ENCODE measurements around the gene PHYHD1.
A peak's percentile ranks its signal among the peaks of the same experiment; 100 is the strongest.

The PHYHD1 gene

DNA sequence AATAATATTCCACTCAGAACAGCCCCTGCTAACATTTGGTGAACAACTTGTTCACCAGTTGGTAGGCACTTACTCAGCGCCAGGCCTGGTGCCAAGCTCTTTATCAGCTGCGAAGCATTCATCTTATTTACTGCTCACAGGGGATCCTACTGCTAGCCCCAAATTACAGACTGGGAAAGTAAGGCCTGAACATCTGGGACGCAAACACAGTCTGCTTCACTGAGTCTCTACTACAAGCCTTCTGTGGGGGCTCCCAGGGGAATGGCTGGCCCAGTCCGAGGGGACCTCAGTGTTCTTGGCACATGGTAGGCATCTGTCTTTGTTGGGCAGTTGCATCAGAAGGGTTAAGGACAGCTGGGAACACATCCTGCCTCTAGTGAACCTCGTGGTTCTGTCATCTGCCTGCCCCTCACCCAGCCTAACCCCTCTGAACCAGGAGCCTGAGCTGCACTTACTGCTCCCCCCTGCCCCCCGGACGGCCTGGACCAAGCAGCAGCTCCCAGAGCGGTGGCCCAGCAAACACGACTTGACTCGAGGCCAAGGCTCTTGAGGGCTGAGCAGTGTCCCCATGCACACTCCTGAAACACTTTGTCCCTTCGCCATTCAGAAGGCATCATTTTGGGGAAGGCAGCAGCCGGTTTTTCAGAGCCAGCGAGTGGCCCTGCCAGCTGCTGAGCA, at the start of gene PHYHD1:
TSS of gene PHYHD1 (plus strand) at position 602 of the 678 bp plus-strand sequence. CDS start 1,342 bp downstream, outside the sequence.
- DNase-seq, result peak; percentile 86

DNA sequence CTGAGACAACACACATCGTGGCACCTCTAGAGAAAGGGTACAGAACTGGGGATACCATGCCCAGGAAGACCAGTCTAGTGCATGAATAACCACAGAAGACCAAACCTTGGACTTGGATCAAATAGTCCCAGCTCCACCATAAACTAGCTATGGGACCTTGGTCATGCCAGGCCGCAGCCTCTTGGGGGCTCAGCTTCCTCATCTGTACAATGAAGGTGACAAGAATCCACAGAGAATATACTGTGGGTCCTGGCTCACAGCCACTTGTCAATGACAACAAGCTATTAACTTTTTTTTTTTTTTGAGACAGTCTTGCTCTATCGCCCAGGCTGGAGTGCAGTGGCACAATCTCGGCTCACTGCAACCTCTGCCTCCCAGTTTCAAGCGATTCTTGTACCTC, 42.9 kb upstream of the PHYHD1 start:
- DNase-seq, result no peak

DNA sequence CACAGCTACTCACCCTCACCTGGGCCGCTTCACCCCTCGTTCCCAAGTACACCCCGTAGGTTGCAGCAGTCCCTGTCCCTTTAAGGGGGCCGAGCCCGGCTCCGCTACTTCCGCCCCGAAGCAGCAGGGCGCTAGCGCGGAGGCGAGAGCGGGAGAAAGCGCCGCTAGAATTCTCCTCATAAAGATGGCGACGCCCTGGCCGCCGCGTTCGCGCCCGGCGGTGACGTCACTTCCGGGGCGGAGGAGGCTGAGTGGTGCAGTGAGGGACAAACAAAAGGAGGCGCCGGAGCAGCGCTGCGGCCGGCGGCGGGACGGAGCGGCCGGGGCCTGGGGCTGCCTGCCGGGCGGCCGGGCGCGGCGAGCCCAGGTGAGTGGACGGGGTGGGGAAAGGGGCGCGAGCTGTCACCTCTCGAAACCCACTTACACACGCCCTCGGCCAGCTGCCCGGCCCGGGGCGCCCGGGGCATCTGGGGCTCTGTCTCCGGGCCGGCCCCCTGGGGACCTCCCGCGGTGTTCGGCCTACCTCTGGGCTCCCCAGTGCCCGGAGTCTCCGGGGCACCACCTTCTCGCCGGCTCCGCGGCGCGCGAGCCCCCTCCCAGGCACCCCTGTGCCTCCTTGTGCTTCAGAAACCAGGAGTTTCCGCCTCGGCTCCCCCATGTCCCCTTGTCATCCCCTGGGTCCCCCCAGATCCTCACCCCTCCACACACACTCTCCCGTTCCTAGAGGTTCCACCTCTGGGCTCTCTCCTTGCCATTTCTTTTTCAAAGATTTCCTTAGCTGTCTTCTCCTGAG, 38.7 kb upstream of the PHYHD1 start, which contains the start of the genes KYAT1 and LRRC8A:
TSS of gene KYAT1 (minus strand) at position 67 of the 793 bp plus-strand sequence. CDS start 36,545 bp downstream, outside the sequence.
TSS of gene LRRC8A (plus strand) at position 250 of the 793 bp plus-strand sequence. CDS start 25,032 bp downstream, outside the sequence.
- DNase-seq, result peak; percentile 85

DNA sequence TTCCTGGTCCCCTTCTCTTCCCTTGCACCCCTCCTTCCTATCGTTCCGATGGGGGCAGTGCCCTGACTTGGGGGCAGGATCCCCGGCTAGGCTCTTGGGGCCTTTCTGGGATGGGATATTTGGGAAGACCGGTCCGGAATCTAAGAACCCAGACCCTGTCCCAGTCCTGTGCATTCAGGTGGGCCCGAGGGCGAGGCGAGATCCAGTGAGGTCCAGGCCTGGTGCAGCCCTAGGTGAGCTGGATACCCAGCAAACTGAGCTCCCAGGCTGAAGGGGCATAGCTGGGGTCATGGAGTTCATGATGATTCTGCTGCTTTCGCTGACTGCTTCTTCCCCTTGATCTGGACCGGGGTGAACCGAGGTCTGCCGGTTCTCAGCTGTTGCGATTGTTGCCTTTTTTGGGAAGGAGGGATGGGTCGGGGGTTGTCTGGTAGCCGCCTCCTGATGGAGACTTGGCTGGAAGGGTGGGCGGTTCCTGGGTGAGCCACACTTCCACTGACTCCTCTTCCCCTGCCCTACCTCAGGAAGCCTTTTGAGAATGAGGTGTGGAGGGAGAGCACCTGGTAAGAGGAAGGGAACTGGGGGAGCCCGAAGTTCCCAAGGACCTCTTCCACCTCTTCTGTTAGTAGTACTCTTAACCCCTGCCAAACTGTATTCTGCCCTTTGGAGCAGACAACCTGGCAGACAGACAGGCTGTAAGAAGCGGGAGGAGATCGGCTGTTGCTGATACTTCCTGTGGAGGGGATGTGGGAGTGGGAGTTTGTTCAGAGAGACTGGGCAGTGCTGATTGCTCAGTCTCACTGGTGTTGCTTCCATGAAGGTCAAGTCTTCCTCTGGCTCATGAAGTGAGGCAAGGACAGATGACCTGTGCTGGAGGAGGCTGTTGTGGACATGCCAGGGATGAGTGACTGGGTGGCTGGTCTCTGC, 37.8 kb upstream of the PHYHD1 start:
- DNase-seq, result no peak

DNA sequence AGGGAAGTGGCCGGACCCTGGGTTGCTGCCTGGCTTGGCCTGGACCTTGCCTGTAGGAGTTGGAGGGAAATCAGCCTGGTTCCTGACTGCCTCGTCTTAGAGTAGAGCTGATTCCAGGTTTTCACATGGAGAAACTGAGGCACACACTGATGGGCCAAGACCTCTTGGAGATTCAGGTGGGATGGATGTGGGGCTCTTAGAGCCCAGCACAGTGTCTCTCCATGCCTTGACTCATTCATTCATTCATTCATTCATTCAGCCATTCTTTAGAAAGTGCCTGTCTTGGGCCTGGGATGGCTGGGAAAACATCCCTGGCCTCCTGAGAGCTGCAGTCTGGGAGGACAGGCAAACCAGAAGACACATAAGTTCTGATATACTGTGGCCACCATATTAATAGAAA, 36.6 kb upstream of the PHYHD1 start:
- no peak for DNase-seq

DNA sequence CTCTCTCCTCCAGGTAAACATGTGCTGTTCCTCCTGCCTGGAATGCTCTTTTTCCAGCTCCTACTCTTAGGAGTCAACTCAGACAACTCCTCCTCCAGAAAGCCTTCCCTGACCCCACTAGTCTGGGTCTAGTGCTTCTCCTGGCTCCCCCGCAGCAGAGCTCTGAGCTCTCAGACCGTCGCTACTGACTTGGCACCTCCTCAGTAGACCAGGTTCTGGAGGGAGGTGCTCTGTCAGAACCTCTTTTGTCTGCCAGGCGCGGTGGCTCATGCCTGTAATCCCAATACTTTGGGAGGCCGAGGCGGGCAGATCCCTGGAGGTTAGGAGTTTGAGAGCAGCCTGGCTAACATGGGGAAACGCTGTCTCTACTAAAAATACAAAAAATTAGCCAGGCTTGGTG, 35.4 kb upstream of the PHYHD1 start:
- no peak for DNase-seq

DNA sequence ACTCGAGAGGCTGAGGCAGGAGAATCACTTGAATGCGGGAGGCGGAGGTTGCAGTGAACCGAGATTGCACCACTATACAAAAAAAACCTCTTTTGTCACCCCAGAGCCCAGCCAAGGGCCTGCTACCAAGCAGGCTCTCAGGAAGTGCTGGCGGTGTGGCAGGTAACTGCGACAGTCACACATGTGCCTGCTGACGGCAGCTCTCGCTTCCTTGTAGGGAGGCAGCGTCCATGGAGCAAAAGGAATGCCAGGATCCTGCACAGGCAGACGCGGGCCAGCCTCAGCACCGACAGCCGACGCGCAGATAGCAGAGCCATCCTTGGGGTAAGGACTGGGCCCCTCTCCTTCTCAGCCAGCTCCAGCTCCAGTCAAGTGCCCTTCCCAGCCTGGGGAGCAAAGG, 35.0 kb upstream of the PHYHD1 start:
- DNase-seq, result no peak

DNA sequence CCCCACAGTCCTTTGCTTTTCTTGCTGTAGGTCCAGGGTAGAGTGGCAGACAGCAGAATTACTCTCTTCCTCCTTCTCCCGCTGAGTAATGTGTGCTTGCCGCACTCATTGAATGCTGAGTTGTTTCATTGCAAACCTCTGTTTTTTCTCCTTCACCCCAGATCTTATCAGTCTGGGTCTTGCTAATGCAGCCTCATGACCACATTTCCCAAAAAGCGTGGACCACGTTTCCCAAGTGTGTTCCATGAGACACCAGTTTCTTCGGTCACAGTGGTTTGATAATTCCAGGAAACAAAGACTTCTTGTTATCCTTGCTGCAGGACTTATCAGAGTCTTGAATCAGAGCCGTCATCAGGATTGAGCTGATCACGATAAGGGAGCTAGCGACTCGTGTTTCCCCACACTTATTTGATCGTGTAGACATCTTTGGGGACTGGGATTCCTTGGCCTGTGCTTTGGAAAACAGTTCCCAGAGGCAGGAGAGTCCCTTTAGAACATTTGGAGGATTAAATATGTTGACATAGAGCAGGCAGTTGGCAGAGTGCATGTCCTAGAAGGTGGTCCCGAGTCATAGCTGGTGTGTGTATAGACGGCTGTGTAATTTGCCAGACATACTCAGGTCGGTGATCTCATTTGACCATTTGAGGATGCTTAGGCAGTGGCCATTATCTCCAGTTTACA, 34.4 kb upstream of the PHYHD1 start:
- no peak for DNase-seq

DNA sequence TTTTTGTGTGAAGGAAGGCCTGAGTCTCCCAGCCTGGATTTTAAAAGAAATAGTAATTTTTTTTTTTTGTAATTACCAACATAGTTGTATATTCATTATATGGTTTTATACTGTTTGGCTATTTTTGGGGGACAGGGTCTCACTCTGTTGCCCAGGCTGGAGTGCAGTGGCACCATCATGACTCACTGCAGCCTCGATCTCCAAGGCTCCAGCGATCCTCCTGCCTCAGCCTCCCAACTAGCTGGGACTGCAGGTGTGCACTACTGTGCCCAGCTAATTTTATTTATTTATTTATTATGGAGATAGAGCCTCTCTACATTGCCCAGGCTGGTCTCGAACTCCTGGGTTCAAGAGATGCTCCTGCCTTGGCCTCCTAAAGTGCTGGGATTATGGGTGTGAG, 33.7 kb upstream of the PHYHD1 start:
- DNase-seq, result no peak

DNA sequence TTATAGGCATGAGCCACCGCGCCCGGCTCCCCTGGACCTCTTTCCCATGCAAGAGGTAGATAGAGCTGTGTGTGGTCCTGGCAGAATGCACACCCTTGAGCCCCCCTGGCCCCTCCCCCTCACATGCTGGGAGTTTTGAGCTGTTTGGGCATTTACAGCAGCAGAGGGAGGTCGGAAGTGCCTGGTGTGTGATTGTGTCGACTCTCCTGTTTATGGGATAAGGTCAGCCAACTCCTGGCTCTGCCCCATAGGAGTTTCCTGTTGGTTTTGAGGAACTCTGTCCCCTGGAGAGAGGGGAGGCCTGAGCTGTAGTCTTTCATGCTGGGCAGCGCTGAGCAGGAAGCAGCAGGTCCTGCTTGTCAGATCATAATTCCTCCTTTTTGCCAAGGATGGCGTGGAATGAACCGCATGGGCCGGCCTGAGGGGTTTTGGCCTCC, 32.9 kb upstream of the PHYHD1 start:
- DNase-seq, result no peak

DNA sequence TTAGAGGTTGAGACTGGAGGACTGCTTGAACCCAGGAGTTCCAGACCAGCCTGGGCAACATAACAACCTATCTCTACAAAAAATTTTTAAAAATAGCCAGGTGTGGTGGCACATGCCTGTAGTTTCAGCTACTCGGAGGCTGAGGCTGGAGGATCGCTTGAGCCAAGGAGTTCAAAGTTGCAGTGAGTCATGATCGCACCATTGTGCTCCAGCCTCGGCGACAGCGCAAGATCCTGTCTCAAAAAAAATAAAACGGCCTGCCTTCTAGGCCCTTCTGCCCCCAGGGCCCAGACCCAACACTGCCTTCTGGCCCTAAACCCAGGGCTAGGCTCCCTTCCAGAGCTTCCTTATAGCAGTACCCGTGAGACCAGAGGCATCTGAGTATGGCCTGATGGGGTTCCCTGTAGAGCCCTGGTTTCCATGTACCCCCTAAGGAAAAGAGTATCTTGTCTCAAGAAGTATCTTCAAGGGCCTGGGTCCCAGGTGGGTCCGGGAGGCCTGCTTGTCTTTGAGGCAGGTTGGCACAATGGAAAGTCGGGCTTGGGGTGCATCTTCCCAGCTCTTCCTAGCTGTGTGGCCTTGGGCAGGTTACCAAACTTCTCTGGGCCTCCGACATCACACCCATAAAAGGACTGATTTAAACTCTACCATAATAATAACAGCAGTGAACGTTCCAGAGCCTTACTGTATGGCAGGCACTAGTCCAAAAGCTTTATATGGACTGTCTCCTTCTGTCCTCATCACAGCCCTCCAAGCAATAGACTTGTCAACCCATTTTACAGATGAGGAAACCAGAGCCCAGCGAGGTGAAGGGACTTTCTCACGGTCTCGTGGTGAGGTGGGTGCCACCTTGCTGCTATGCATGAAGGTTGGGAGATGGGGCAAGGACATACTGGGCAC, 29.2 kb upstream of the PHYHD1 start:
- DNase-seq, result no peak

DNA sequence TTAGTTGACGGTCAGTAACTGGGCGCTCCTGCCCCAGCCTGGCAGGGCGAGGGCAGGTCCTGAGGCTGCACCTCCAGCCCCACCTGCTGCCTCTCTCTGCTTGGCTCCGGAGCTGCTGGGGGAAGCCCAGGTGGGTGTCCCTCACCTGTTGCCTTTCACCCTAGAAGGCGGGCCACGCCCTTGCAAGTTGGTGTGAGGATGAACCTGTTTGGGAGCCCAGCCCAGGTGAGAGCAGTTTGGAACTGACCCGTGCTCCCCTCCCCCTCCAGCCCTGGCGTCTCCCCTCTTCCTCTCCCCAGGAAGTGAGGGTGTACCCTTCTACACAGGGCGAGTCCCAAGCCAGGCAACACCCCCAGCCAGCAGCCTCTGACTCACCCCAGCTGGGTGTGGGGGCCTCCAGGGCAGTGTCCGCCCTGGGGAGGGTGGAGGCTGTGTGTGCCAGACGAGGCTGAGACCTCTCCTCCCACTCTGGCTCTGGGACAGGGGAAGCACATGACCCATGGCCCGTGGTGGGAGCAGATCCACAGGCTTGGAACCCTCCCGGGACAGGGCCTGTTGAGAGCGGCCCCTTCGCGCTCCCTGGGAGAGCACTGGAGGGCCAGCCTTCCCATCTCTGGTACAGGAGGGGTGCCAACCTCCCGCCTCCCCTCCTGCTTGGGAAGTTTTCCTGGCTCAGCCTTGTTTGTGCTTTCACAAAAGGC, 28.4 kb upstream of the PHYHD1 start:
- no peak for DNase-seq

DNA sequence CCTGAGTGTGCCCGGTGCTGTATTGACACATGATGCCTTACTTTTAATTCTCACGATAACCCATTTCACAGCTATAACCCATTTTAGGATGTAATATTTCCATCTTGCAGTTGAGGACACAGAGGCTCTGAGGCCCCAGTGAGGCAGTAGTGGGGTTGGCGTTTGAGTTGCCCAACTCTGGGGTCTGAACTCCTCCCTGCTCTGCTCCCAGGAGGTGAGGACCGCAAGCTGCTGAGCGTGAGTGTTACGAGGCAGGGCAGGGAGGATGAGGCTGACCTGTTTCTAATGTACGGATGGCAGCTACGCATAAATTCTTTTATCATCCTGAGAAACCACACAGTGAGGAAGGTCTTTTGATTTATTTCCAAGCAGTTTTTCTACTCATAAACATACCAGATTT, 27.4 kb upstream of the PHYHD1 start:
- no peak for DNase-seq

DNA sequence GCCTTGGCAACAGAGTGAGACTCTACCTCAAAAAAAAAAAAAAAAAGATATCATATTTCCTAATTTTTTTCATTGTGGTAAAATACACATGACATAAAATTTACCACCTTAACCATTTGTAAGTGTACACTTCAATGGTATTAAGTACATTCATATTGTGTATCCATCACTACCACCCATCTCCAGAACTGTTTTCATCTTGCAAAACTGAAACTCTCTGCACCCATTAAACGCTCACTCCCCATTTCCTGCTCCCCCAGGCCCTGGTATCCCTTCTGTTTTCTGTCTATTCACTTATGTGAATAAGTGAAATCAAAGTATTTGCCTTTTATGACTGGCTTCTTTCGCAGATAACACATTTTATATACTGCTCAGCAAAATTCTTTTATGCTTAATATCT, 26.0 kb upstream of the PHYHD1 start:
- no peak for DNase-seq

DNA sequence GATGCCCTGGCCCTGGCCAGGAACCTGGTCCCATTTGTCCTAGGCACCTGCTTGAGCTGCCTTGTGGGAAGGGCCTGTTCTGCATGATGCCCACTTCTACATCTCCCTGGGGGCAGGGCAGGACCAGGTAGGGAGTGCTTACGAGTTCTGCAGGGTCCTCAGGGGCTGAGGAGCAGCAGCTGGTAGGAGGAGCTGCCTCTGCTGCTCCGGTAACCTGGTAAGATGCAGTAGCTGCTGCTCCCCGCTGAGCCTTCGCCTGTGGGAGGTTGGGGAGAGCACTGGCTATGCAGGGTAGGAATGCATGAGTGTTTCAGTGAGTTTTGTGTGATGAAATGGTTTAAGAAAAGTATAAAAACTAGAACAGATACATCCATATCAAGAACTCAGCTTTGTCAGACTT, 25.2 kb upstream of the PHYHD1 start:
- no peak for DNase-seq

DNA sequence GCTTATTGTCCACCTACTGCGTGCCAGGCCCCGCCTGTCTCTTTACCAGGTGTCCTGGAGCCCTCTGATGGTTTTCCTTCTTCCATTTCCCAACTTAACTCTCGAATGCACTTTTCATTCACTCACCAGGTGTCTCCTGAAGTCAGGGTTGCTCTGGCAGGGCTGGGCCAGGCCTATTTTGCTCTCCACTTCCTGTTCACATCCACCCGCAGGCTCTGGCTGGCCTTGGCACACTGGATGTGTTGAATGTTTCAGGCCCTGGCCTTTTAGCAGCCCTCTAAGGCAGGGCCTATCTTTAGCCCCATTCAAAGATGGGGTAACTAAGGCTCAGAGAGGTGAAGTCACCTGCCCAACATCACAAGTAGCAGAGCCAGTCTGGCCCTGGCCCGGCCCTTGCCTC, 22.4 kb upstream of the PHYHD1 start:
- DNase-seq, result no peak

DNA sequence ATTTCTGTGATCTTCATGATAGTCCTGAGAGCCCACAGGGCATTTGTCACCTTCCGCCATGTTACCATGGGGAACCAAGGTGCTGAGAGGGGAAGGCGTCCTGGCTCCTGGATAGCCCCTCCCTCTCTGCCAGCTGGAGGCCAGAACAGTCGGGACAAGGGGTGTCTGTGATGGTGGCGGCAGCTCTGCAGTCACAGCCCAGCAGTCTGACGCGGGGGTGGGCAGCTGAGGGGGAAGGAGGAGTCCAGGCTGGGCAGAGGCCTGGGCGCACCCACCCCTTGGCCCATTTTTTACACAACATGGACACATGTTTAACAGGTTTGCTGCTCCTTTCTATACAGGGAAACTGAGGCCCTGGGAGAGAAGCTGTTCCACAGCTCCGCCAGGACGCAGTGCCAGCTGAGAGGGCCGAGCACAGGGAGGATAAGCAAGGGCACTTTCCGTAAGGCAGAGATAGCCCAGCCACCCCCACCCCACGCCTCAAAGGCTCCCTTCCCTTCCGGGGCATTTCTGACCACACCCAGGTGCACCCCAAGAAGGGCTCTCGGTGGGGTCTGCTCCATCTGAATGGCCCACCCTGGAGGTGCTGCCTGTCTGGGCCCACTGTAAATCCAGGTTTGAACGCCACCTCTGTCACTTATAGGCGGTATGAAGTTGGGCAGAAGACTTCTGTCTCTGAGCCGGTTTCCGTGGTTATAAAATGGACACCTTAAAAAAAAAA, 21.8 kb upstream of the PHYHD1 start:
- DNase-seq, result no peak

DNA sequence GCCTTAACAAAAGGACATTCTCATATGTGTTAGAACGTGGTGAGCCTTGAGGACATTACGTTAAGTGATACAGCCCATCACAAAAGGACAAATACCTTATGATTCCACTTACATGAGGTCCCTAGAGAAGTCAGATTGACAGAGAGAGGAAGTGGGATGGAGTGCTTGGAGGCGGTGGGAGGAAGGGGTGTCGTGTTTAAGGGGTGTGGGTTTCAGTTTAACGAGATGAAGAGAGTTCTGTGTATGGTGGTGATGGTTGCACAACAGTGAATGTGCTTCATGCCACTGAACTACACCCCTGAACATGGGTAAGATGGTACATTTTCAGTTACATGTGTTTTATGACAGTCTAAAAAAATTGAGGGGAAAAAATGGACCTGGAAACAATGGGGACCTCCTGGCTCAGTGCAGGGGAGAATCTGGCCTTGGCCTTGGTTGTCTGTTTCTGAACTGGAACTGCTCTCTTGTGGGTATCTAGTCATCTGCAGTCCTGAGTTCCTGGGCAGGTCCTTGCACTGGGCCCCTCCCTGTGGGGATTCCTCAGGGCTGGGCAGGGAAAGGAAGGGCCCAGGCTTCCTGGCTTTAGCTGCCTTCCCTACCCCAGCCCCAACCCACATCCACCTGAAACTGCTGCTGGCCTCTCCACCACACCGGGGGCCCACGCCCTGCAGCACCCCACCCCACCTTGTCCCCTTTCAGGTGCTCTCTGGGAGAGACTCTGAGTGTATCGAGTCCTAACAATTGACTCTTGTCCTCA, 21.0 kb upstream of the PHYHD1 start:
- DNase-seq, result no peak

DNA sequence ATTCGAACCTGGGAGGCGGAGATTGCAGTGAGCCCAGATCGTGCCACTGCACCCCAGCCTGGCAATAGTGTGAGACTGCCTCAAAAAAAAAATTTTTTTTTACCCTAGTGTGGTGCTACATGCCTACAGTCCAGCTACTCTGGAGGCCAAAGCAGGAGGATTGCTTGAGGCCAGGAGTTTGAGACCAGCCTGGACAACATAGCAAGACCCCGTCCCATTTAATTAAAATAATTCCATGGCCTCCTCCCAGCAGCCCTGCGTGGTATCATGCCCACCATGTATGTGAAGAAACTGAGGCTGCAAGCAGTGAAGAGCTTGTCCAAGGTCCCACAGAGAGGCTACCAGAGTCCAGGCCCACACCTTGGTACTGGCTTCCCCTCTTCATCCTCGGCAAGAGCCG, 19.4 kb upstream of the PHYHD1 start:
- DNase-seq, result no peak

Data from NCI-H1694 (cell line).